ENCODE measurements around the gene SLC38A10.

- no peak for TF ChIP-seq EZH2 (IDR thresholded peaks at IDR 0.05; ENCODE audit: insufficient read depth, poor library complexity, severe bottlenecking)
- TF ChIP-seq EZH2phosphoT487 (IDR thresholded peaks at IDR 0.05; ENCODE audit: insufficient read depth, low read depth) = no peak
These were observed 15.9 kb upstream of the SLC38A10 start for GRCh38 chr17:81310949-81311550.
